Osteocyte (in vitro differentiated cells): ENCODE measurements around the gene CHMP5. TPM values are rescaled to one million over a fixed set of nuclear protein-coding genes. Genes with fewer than 3 reads are reported as not detected.

Source experiments
- DNase-seq: peaks from one replicate; pipeline ENCODE4 v3.0.0; 2021; ENCODE audit warnings: mixed read lengths; ENCODE audit not compliant: unreplicated experiment; ENCODE audit errors: extremely low spot score
- H3K27ac Mint-ChIP-seq: one replicate; pipeline ENCODE4 v1.8.0; 2021; ENCODE audit warnings: mild to moderate bottlenecking, mixed read lengths; ENCODE audit not compliant: unreplicated experiment
- H3K27me3 Mint-ChIP-seq: one replicate; pipeline ENCODE4 v1.8.0; 2021; ENCODE audit warnings: mixed read lengths; ENCODE audit not compliant: unreplicated experiment
- H3K36me3 Mint-ChIP-seq: one replicate; pipeline ENCODE4 v1.8.0; 2021; ENCODE audit warnings: mixed read lengths; ENCODE audit not compliant: unreplicated experiment
- H3K4me1 Mint-ChIP-seq: one replicate; pipeline ENCODE4 v1.8.0; 2021; ENCODE audit warnings: mixed read lengths; ENCODE audit not compliant: unreplicated experiment
- H3K4me3 Mint-ChIP-seq: one replicate; pipeline ENCODE4 v1.8.0; 2021; ENCODE audit warnings: mild to moderate bottlenecking, moderate library complexity, mixed read lengths; ENCODE audit not compliant: unreplicated experiment
- H3K9me3 Mint-ChIP-seq: one replicate; pipeline ENCODE4 v1.8.0; 2021; ENCODE audit warnings: mixed read lengths; ENCODE audit not compliant: unreplicated experiment
- CTCF ChIP-seq: fragments of 200-600 bp; sonication (generic); IDR thresholded peaks from 2 replicates; pipeline ENCODE4 v1.5.0; 2021; ENCODE audit warnings: antibody characterized with exemption, mild to moderate bottlenecking, moderate library complexity
- total RNA-seq: library from RNA; stranded (reverse); gene quantifications from 2 replicates; pipeline ENCODE4 v1.2.1, GENCODE V29; 2021

Gene CHMP5
- total RNA-seq, 1 donor from 2014 or later = 63.7 TPM

GRCh38 chr9:33273972-33274328 lies 9.1 kb downstream of the CHMP5 start:
- no peak overlapping the region for H3K4me3 Mint-ChIP-seq
- no peaks in the 10 kb centered on the region for H3K4me1 Mint-ChIP-seq
- TF ChIP-seq CTCF = no peak
- H3K27ac Mint-ChIP-seq = no peak overlapping the region
- H3K36me3 Mint-ChIP-seq = peaks cover 54% of the 10 kb centered on the region
- H3K9me3 Mint-ChIP-seq = no peaks in the 10 kb centered on the region
- H3K27me3 Mint-ChIP-seq = no peaks in the 10 kb centered on the region
- peak; percentile 23 for DNase-seq

DNA sequence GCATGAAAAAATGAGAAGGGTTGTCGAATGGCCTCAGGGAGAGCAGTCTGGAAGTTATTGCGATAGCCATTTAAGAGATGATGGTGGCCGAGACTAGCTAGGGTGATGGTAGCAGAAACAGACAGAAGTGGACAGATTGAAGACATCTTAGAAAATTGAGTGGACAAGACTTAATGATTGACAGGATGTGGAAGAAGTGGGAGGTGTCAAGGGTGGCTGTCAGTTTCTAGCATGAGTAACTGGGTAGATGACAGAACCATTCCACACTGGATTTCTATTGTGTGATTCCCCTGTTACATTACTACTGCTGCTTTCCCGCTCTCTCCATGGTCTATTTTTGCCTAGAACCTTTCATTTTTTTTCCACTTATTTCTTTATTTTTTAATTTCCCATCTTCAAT lies 12.6 kb downstream of the CHMP5 start:
- peaks cover 57% of the 10 kb centered on the region for H3K36me3 Mint-ChIP-seq
- DNase-seq = peak; percentile 44
- H3K9me3 Mint-ChIP-seq = no peaks in the 10 kb centered on the region
- no peak overlapping the region for H3K27ac Mint-ChIP-seq
- H3K27me3 Mint-ChIP-seq = no peaks in the 10 kb centered on the region
- no peak for TF ChIP-seq CTCF
- no peaks in the 10 kb centered on the region for H3K4me1 Mint-ChIP-seq
- H3K4me3 Mint-ChIP-seq = no peak overlapping the region

DNA sequence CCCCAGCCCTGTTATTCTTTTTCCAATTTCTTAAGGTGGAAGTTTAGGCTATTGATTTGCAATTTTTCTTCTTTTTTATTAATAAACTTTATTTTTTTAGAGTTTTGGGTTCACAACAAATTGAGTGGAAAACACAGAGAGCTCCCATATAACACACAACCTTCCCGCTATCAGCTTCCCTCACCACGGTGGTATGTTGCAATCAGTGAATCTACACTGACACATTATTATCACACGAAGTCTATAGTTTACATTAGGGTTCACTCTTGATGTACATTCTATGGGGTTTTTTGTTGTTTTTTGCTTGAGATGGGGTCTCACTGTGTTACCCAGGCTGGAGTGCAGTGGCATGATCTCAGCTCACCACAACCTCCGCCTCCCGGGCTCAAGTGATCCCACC lies 20.7 kb downstream of the CHMP5 start:
- DNase-seq = no peak
- H3K9me3 Mint-ChIP-seq = no peaks in the 10 kb centered on the region
- no peak overlapping the region for H3K27ac Mint-ChIP-seq
- H3K4me3 Mint-ChIP-seq = no peak overlapping the region
- TF ChIP-seq CTCF = no peak
- H3K27me3 Mint-ChIP-seq = no peaks in the 10 kb centered on the region
- peaks cover 13% of the 10 kb centered on the region for H3K36me3 Mint-ChIP-seq
- peaks cover 6% of the 10 kb centered on the region for H3K4me1 Mint-ChIP-seq

DNA sequence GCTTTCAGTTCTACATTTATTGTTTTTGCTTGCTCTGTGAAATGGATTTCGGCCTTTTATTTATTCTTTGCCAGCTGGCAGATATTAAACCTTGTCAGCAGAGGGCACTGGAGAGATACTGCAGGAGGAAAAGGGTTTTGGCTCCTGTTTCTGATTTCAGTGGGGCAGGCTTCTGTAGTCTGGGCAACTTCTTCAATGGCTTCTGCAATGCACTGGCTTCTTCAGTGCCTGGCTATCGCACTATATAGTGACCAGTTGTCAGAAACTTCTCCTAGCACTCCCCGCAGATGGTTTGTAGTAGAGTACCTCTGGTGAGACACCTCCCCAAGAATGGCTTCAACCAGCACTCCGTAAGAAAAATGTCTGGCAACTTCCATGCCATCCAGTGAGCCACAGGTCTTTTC lies 22.2 kb downstream of the CHMP5 start:
- H3K36me3 Mint-ChIP-seq = peaks cover 3% of the 10 kb centered on the region

DNA sequence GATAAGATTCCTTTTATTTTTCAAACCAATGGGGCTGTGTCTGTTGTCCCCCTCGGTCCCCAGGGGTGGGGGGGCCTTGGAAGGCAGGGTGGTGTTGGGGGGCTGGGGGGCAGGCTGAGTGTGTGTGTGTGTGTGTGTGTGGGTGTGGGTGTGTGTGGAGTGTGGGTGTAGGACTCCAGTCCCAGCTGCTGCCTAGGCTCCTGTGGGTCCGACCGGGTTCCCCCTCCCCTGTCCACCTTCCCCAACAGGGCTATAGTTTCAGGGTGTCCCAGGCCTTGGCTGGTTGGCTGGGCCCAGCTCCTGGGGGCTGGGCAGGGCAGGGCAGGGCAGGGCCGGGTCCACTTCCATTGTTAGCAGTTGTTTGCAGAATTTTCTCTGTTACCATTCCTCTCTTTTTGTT lies 23.4 kb downstream of the CHMP5 start:
- H3K27me3 Mint-ChIP-seq = no peaks in the 10 kb centered on the region
- no peak for TF ChIP-seq CTCF
- H3K9me3 Mint-ChIP-seq = no peaks in the 10 kb centered on the region
- peaks cover 29% of the 10 kb centered on the region for H3K4me1 Mint-ChIP-seq
- DNase-seq = no peak
- H3K4me3 Mint-ChIP-seq = no peak overlapping the region
- H3K36me3 Mint-ChIP-seq = no peaks in the 10 kb centered on the region
- peak overlapping the region; percentile 57 for H3K27ac Mint-ChIP-seq

More for the DNA sequence above, 22.2 kb downstream of the CHMP5 start:
- peak; percentile 80 for DNase-seq
- Mint-ChIP-seq H3K4me1 (peaks cover 18% of the 10 kb centered on the region), H3K9me3 (no peaks in the 10 kb centered on the region), H3K27ac (peak overlapping the region; percentile 52), H3K27me3 (no peaks in the 10 kb centered on the region), H3K4me3 (no peak overlapping the region)
- peak; percentile 77 for TF ChIP-seq CTCF
